ENCODE results near the gene FZD2.

FZD2 gene

GRCh38 chr17:44598932-44599297 lies 41.6 kb downstream of the FZD2 start:
- TF ChIP-seq CTCF (IDR thresholded peaks at IDR 0.05; ENCODE audit: low read depth, low read length): no peak
- no peak for DNase-seq (ENCODE audit: extremely low read depth, low read depth)

- TF ChIP-seq CTCF (IDR thresholded peaks at IDR 0.05; ENCODE audit: low read depth, low read length): no peak
Measured at GRCh38 chr17:44599298-44600175, 42.3 kb downstream of the FZD2 start.

GRCh38 chr17:44601539-44601938 lies 44.3 kb downstream of the FZD2 start:
- no peak for TF ChIP-seq CTCF (IDR thresholded peaks at IDR 0.05; ENCODE audit: low read depth, low read length)
- DNase-seq (ENCODE audit: extremely low read depth, low read depth): no peak

More at GRCh38 chr17:44599298-44600175, 42.3 kb downstream of the FZD2 start:
- peak; percentile 84 for DNase-seq (ENCODE audit: extremely low read depth, low read depth)

GRCh38 chr17:44601973-44602372 lies 44.7 kb downstream of the FZD2 start:
- DNase-seq (ENCODE audit: extremely low read depth, low read depth): no peak
- no peak for TF ChIP-seq CTCF (IDR thresholded peaks at IDR 0.05; ENCODE audit: low read depth, low read length)

GRCh38 chr17:44602390-44602789 lies 45.1 kb downstream of the FZD2 start:
- TF ChIP-seq CTCF (IDR thresholded peaks at IDR 0.05; ENCODE audit: low read depth, low read length): no peak
- DNase-seq (ENCODE audit: extremely low read depth, low read depth): no peak

- no peak for DNase-seq (ENCODE audit: extremely low read depth, low read depth)
- no peak for TF ChIP-seq CTCF (IDR thresholded peaks at IDR 0.05; ENCODE audit: low read depth, low read length)
Measured at GRCh38 chr17:44602970-44603369, 45.7 kb downstream of the FZD2 start.

- TF ChIP-seq CTCF (IDR thresholded peaks at IDR 0.05; ENCODE audit: low read depth, low read length): no peak
- no peak for DNase-seq (ENCODE audit: extremely low read depth, low read depth)
Measured at GRCh38 chr17:44604116-44604761, 47.0 kb downstream of the FZD2 start.

All from AG09319 (cell line).